Skin of body (tissue), 2 donors: ENCODE data around the gene PLCH1. TPM values are rescaled to one million over a fixed set of nuclear protein-coding genes. Genes with fewer than 3 reads are reported as not detected.

Source experiments
- DNase-seq: peaks from one replicate; lab custom pipeline; 2025; lab: John Stamatoyannopoulos, UW
- total RNA-seq: library from RNA; depleted of rRNA; stranded (reverse); fragments of >200 nt; gene quantifications from one replicate; pipeline ENCODE4 v1.2.3, GENCODE V29; 2014

PLCH1 gene
- total RNA-seq, 1 donor from 2014 or later: 2.0 TPM

DNA sequence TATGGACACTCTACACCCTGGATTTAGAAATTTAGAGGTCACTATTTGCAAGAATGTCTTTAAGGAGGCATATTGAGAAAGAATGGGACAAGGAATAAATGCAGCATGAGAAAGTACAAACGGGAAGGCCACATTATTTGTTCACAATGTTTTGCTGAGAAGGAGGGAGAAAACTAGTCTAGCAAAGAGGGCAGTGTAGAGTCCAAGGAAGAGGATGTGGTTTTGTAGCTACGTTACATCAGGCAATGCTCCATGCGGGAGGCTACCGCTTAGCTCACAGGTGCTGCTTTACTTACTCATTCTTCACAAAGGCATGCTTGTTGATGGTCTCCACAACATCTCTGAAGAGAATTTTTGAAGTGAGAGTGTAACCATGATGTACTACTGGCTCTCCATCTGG, 191.1 kb downstream of the PLCH1 start:
- DNase-seq: no peak

- DNase-seq: no peak
Observed at GRCh38 chr3:155553326-155553725, 191.5 kb downstream of the PLCH1 start.

GRCh38 chr3:155550391-155550790, 194.5 kb downstream of the PLCH1 start:
- DNase-seq: no peak

- DNase-seq: no peak
Observed at GRCh38 chr3:155549087-155549486, 195.8 kb downstream of the PLCH1 start.

- peak; percentile 17 for DNase-seq
Observed at GRCh38 chr3:155548195-155548594, 196.7 kb downstream of the PLCH1 start.

DNA sequence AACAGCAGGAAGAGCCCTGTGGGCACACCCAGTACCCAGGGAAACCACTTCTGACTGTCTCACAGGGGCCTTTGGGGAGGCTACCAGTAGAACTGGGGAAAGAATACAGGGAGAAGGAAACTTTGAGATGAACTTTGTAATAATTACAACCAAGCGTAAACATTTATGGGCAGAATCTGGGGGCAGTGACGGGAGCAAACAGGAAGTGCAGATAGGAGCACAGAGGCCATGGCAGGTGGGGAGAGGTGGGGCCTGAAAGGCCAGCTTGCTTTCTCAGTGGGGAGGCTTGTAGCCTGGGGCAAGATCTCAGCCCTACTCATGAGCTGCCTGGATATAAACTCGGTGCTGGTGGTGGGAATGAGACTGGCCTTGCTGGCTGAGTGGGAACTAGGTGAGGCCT, 209.8 kb downstream of the PLCH1 start:
- DNase-seq: no peak

- no peak for DNase-seq
Observed at GRCh38 chr3:155528579-155528978, 216.3 kb downstream of the PLCH1 start.

DNA sequence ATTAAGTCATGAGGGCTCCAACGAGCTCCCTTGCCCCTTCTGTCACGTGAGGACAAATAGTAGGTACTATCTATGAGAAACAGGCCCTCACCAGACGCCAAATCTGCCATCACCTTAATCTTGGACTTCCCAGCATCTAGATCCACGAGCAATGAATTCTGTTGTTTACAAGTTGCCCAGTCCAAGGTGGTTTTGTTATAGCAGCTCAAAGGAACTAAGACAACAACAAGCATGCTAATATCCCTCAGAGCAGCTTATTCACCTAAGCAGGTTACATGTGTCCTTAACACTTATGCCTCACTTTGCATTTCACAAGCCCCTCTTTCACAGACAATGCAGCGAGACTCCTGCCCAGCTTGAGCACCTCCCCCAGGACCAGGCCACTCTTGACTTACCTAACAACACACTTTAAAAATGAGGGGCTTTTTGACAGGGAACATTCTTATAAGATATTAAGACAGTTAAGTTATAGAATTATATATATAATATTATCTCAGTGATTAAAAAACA, 219.5 kb downstream of the PLCH1 start:
- DNase-seq: no peak

GRCh38 chr3:155520463-155520862, 224.4 kb downstream of the PLCH1 start:
- DNase-seq: no peak

DNA sequence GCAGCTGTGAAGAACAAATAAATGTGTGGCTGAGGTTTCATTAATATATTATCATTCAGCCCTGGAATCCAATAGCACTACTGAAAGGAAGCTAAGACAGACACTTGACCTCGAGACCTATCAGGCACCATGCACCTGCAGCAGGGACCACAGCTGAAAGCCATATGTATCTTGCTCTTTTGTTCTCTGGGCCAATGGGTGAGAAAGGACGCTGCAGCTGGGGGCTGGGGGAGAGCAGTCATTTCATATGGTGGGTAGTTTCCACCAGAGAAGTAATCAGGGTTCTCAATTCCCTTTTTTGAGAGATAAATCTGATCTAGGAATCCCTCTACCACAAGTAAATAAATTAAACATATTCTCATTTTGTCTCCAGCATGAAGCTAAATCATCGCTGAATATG, 225.8 kb downstream of the PLCH1 start:
- no peak for DNase-seq

DNA sequence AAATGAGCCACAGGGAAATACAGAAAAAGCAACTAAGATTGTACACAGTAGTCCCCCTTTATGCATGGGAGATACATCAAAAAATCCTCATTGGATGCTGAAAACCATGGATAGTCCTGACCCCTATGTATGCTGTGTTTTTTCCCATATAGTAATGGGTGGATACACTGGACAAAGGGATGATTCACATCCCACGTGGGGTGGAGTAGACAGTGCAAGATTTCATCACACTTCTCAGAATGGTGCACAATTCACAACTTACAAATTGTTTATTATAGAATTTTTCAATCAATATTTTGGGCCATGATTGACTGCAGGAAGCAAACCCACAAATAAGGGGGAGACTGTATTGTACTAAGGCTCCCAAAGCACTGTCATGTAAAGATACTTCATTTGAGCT, 227.0 kb downstream of the PLCH1 start:
- no peak for DNase-seq

DNA sequence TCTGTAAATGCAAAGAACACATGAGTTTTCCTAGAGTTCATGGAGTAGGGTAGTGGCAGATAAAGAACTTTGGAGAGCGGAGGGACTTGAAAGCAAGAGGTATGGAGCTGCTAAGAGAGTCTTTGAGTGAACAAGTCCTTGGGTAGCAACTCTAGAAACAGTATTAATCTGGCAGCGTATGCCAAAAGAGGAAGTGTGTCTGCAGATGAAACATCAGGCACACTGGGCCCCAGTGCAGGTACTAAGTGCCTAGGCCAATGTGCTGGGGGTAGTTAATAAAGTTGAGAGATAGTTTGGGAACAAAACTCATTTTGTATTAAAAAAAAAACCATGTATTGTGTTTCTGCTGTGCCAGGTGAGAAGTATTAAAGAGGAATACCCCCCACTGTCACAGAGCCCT, 228.4 kb downstream of the PLCH1 start:
- DNase-seq: no peak

- no peak for DNase-seq
Observed at GRCh38 chr3:155512867-155513261, 232.0 kb downstream of the PLCH1 start.

GRCh38 chr3:155512175-155512866, 232.6 kb downstream of the PLCH1 start:
- no peak for DNase-seq

DNA sequence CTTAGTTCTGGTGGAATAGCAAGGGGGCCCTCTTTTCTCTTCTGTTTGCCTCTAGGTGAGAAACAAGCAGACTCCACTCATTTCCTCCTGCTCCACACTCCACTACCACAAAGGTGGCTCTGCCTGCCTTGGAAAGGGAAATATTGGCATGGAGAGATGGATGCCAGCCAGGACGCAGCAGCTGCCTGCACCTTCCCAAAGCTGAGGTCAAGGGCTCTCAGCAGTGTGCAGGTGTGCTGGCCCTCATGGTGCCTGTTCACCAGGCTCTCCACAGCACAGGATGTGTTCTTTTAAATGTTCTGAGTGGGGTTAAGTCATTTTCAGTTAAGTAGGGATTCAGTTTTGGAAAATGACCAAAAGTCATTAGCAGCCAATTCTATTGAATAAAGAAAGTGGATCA, 240.2 kb downstream of the PLCH1 start:
- no peak for DNase-seq

GRCh38 chr3:155502630-155503029, 242.2 kb downstream of the PLCH1 start:
- DNase-seq: no peak

DNA sequence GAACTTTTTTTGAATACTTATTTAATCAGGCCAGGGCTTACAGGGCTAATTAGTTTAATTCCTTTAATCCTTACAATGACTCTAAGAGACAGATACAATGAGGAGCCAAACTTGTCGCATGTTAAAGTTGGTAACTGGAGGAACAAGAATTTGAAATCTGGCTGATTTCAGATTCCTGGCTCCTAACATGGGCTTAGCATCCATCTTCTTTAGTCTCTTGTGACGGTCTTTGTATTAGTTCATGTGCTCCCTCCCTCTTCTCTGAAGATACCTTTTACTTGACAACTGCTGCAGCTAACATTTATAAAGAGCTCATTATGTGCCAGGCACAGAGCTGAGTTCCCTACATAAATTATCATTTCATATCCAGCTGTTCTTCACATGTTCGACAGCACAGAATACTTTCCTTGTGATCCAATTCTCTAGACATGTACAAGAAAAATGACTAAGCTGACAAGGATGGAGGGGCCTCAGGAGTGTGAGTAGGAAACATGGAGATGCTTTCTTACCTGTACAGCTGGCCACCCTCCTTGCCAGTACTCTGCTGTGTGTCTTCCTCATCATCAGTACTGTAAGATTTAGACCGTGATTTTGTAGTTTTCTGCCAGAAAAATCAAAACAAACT, 244.6 kb downstream of the PLCH1 start:
- peak; percentile 95 for DNase-seq

GRCh38 chr3:155497930-155498647, 246.8 kb downstream of the PLCH1 start:
- peak; percentile 52 for DNase-seq

DNA sequence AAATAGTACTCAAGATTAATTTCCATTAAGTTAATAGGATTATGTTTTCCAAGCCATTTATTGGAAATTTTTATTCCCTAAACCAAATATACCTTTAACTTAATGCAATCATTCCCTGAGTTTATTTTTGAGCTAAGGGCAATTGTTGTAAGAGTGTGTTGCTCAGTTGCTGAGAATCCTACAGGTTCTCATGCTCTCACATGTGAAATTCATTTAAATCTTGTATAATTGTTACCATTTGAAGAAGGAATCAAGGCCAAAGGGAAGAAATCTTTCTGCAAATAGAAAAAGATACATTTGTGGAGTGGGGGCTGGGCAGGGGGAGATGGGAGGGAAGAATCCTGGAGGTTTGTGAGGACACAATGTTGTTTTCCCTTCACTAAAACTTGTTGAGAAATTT, 248.7 kb downstream of the PLCH1 start:
- DNase-seq: peak; percentile 37

DNA sequence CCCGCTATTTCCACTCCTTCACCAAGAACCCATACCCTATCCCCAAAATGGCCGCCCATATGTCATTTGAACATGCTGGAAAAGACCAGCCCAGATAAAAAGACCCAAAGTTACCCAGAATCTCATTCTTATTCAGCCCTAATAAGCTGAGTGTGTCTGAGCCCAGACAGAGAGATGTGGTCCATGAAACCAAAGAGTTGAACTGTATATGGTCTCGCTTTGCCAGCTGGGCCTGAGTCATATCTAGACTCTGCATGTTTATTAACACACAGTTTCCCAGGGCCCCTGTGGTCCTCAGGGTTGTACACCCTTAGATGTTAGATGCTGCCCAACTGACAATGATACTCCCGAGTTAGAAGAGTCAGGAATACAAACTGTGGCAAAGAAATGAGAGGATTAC, 249.5 kb downstream of the PLCH1 start:
- DNase-seq: no peak

DNA sequence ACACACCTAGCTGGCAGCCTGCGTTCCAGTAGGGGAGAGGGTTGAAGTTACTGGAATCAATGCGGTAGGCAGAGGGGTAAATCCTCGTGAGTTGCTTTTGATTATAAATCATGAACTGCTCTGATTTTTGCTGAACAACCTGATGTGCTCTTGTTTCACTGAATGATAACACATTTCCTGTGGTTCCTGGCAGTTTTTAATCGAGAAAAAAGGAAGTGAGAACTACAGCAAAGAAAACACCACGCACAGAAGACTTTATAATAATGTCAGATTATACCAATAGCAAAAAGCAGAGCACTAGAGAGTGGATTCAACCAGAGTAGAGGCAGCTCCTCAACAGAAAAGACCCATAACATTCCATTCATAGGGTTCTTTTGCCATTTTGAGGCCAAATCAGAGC, 250.5 kb downstream of the PLCH1 start:
- no peak for DNase-seq

GRCh38 chr3:155492841-155493240, 252.0 kb downstream of the PLCH1 start:
- peak; percentile 26 for DNase-seq

- DNase-seq: no peak
Observed at GRCh38 chr3:155491696-155492095, 253.2 kb downstream of the PLCH1 start.
